GM18519 (cell line): ENCODE data around the gene GNB3.
A peak's percentile ranks its signal among the peaks of the same experiment; 100 is the strongest.
"Not testable (repeated sequence)": the region's sequence is repeated elsewhere in the genome, so short reads cannot be mapped to it uniquely, and the experiment has no call there.

ENCODE experiments used
- ATAC-seq: cut with Tn5 transposase; IDR thresholded peaks from one replicate; pipeline ENCODE4 v1.9.1; 2021; ENCODE audit warnings: mild to moderate bottlenecking, moderate library complexity; ENCODE audit not compliant: unreplicated experiment, low FRiP score

Gene GNB3

DNA sequence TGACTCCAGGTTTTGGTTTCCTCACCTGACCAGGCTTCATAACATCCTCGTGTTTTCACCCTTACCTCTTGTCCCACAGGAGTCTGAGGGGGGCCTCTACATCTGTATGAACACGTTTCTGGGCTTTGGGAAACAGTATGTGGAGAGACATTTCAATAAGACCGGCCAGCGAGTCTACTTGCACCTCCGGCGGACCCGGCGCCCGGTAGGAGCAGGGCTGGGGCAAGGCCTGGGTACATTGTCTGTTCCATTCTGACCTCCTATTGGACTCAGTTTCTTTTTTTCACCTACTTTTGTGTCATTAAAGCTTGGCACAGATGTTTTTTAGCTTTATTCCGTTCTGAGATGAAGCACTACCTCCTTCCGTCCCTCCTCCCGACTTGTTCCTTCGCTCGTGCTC, 14.6 kb downstream of the GNB3 start:
- ATAC-seq: no peak

- ATAC-seq: no peak
Observed at GRCh38 chr12:6858799-6859198, 18.1 kb downstream of the GNB3 start.

DNA sequence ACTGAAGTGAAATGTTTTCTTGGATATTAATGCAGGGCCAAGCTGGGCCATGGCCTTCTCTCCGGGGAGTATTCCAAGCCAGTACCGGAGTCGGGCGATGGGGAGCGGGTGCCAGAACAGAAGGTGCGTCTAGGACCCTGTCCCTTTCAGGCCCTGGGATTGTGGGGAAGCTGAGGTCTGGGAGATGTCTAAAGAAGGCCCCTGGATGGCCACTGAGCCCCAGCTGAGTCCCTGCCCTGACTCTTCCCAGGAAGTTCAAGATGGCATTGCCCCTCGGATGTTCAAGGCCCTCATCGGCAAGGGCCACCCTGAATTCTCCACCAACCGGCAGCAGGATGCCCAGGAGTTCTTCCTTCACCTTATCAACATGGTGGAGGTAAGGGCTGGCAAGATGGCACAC, 19.4 kb downstream of the GNB3 start:
- ATAC-seq: no peak

DNA sequence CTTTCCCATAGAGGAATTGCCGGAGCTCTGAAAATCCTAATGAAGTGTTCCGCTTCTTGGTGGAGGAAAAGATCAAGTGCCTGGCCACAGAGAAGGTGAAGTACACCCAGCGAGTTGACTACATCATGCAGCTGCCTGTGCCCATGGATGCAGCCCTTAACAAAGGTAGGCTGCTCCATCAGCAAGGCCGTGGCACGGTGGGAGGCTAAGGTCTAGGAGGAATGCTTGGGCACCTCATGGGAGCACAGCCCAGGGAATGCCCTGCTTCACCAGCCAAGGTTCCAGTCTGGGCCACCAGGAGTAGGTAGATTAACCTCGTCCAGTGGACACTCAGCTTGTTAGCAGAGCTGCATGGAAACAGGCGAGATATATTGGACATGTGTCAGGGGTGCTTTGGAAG, 20.2 kb downstream of the GNB3 start:
- ATAC-seq: no peak

GRCh38 chr12:6861391-6861790, 20.7 kb downstream of the GNB3 start:
- ATAC-seq: no peak

- no peak for ATAC-seq
Observed at GRCh38 chr12:6863033-6863432, 22.3 kb downstream of the GNB3 start.

- no peak for ATAC-seq
Observed at GRCh38 chr12:6863586-6864321, 23.0 kb downstream of the GNB3 start.

- not testable (repeated sequence) for ATAC-seq
Observed at GRCh38 chr12:6865307-6865706, 24.6 kb downstream of the GNB3 start.

- no peak for ATAC-seq
Observed at GRCh38 chr12:6866163-6866919, 25.6 kb downstream of the GNB3 start.

- no peak for ATAC-seq
Observed at GRCh38 chr12:6866920-6867412, 26.2 kb downstream of the GNB3 start.

- peak; percentile 28 for ATAC-seq
Observed at GRCh38 chr12:6867413-6868210, 26.9 kb downstream of the GNB3 start, which contains the start of gene TPI1. TSS of gene TPI1 (plus strand) at chr12:6867531. CDS start at chr12:6867567, 36 bp downstream.

- ATAC-seq: no peak
Observed at GRCh38 chr12:6868211-6869048, 27.7 kb downstream of the GNB3 start.

DNA sequence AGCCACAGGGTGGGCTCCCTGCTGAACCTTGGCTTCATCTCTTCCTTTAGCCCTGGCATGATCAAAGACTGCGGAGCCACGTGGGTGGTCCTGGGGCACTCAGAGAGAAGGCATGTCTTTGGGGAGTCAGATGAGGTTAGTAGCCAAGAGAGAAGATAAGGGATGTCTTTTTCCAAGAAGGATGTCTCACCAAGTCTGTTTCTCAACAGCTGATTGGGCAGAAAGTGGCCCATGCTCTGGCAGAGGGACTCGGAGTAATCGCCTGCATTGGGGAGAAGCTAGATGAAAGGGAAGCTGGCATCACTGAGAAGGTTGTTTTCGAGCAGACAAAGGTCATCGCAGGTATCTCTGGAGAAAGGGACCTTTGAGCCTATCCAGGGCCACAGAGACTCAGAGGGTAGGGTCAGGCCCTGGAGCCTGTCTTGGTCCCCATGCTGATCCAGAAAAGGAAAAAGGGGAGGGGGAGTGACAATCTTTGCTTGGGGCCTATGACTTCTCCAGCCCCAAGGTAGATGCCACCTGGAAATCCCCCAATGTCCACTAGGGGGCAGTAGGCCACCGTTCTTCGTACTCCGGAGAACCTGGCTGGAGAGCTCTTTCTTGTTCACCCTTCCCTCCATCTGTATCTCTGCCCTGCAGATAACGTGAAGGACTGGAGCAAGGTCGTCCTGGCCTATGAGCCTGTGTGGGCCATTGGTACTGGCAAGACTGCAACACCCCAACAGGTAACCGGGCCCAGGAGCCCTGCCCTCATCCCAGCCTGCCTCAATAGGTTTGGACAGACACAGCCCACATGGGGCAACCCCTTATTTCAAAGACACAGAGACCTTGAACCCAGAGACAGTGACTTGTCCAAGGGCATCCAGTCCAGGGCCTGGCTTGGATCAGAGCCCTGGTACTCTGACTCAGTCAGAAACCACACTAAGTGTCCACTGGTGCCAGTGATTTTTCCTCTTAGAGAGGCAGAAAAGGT, 28.6 kb downstream of the GNB3 start:
- no peak for ATAC-seq

GRCh38 chr12:6870304-6870703, 29.6 kb downstream of the GNB3 start:
- not testable (repeated sequence) for ATAC-seq

DNA sequence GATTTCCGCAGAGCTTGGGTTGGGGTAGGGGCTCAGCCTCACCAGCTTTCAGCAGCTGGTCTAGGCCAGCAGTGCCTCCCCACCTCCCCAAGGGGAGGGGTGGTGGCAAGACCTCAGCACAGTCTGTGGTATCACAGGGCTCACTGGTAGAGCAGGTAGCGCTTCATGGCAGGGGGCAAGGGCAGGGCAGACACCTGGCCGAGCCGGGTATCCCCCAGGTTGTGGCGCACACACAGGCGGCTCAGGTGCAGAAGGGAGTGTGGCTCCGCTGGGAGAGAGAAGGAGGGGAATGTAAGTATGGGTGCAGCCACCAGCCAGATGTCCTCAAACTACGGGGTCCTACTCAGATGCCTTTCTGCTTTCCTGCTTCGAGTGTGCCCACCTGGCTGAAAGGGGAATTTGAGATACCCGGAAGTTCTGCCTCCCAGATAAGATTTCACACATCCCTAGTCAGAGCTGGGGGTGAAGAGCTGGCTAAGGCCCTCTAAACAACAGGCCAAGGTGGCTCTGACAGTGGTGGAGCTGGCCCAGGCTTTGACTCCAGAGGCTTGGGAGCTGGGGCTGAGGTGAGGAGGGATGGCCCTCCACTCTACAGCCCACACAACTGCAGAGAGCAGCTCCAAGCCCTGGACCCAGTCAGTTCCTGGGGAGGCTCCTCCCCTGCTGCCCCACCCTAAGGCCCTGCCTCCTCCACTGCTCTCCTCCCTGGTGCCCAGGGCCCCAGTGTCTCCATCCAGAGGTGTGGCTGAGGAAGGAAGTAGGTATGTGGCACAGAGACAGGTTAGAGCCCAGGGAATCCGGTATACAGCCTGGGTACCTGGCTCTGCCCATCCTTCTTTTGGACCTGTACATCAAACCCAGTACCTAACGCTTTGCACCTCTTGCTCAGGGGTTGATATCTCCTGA, 30.6 kb downstream of the GNB3 start:
- no peak for ATAC-seq

- ATAC-seq: no peak
Observed at GRCh38 chr12:6872073-6873048, 31.6 kb downstream of the GNB3 start.
